Measurements from ENCODE around the gene GALK1. TPM values are rescaled to one million over a fixed set of nuclear protein-coding genes. Genes with fewer than 3 reads are reported as not detected.
"Not testable (repeated sequence)": the region's sequence is repeated elsewhere in the genome, so short reads cannot be mapped to it uniquely, and the experiment has no call there.

GALK1 gene
- total RNA-seq, 1 donor from 2014 or later = 29.1 TPM

DNA sequence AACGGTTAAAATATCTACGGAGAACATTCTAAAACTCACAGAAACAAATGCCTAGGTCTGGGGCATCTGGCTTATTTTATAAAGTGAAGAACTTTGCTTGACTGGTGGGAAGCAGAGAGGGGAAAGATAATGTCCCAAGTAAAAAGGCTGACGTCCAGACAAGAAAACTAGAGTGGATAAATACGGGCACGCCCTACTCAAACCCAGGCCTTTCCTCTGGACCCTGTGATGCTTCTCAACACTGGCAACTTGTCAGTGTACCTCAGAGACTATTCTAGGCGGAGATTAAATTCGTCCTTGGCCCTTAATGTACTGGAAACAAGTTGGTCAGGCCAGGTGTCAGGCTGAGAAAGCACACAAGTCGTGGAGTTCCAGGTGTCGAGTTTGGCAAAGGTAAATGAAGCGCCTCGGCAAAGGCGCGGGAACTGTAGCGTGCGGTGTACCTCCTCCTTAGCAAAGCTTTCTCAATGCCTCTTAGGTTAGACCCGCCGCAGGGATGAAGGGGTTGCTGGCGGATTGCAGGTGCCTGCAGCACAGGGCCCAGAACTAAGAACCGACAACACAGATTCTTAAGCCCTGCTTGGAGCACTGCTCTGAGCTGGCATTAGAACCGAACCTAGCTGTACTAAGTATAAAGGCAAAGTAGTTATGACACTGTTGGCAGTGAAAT, 18.9 kb upstream of the GALK1 start:
- ATAC-seq = peak; percentile 0

DNA sequence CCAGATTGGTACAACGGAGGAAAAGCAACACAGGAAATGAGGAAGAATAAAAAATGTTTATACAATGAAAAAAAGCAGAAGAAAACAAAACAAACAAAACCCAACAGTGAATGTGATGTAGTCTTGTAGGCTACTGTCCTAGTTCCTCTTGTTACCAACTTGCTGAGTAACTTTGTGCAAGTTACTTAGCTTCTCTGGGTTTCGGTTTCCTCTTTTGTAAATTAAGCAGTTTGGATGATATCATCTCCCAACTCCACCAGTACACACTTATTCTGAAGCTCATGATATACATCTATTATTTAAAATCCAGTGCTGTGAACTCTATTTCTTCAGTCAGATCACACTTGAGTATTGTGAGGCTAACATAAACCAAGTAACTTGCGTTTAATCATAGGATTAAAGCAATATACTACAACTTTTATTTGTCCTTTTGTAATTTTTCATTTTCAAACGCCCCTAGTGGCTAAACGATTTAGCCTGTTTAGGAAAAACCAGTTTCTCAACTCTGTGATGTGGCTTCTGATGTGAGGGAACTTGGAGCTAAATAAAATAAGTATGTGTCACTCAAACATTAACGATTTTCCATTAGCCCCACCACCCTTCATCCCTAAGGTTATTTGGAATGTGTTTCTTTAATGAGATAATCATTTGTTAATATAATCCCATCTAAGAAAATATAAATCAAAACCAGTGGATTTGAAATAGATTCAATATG, 18.2 kb upstream of the GALK1 start:
- ATAC-seq = no peak

DNA sequence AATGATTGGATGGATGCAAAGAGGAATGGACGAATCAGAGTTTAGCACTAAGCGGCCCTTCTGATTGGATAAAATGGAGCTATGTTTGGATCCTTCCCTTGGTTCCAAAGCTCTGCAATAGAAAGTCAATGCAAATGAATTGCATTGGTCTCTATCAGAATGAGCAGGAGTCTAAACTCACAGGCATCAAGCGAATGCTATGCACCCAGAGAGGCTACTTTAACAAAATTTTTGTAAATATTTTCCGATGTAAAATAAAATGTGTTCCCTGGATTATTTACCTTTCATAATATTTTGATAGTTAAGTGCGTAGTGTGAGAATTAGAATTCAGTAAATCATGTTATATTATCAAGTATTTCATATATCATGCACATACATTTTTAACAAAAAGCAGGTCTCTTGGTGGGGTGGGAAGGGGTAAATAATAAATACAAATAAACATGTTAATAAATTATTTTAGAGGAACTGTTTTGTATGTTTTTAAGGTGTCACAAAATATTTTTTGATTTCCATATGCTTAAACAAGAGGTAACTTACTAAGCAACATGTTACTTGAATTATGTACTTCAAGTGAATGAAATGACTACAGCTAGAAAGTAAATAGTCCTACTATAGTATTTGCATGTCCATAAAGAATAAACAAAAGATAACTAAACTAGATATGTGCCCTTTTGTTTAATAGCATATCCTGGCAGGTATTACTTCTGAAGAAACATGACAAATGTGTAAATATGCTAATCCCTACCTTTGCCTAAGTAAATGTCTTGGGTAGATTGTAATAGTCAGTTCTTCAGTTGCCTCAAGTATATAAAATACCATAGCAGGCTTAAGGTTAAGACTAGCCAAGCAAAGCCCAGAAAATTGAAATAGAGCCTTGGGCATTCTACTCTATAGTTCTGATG, 15.2 kb upstream of the GALK1 start:
- no peak for ATAC-seq

DNA sequence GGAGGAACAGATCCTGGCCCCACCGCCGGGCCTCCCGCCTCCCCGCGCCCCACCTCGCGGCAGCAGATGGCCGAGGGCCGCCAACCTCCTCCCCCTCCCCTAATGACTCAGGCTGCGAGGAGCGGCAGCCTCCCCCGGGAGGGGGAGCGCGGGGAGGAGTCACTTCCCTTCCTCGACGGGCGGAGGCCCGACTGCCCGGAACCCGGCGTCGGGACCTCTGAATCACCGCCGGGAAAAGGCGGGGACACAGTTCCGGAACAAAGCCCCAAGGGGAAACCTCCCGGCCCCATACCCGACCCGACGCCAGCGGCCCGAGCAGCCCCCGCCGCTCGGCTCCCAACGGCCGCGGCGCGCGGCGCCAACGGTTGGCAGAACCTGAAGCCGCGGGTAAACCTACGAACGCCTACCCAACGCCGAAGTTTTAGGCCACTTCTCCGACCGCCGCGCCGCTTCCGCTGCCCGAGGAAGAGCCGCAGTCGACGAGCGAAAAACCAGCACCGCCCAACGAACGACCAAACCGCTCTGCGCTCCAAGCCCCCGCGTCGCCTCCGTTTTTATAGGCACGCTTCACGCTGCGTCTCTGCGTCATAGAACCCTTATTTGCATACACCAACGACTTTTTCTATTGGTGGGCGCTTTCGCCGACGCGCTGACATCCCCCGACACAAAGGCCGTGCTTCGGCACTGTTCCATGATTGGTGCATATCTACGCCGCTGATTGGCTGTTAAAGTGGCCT, 14.4 kb upstream of the GALK1 start:
- ATAC-seq = peak; percentile 76

DNA sequence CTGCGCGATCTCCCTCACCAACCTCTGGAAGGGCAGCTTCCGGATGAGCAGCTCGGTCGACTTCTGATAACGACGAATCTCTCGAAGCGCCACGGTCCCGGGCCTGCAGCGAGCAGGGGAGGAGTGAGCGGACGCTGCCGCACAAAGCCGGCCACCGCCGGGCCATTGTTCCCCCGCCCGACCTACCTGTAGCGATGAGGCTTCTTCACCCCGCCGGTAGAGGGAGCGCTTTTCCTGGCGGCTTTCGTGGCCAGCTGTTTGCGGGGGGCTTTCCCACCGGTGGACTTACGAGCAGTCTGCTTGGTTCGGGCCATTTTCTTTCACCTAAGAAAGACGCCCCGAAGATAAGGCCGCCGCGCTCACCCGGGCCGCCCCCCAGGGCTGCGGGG, 13.9 kb upstream of the GALK1 start:
- peak; percentile 4 for ATAC-seq

DNA sequence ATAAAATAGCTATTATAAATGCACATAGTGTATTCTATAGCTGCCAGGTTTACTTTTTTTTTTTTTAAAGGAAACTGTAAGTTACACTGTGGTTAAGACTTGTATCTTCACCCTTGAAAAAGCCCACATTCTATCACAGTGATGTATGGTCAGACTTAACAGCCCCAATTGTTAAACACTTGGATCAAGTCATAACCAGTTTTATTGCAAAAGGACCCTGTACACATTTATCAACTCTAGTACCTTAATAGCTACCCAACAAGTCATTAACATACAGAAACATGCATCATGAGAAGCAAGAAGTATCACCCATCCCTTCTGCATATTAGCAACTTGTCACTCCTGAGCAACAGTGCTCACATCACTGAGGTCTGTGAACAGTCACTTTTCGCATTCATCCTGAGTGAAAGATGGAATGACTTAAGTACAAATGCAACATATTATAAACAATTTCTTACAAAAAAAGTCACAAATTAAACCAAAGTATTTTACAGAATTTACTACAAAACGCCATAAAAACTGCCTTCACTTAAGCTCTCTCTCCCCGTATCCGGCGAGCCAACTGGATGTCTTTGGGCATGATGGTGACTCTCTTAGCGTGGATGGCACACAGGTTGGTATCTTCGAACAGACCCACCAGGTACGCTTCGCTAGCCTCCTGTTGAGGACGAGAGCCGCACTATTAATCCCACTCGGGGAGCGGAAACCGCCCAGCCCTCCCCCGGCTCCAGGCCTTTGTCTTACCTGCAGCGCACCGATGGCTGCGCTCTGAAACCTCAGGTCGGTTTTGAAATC, 13.3 kb upstream of the GALK1 start:
- not testable (repeated sequence) for ATAC-seq

DNA sequence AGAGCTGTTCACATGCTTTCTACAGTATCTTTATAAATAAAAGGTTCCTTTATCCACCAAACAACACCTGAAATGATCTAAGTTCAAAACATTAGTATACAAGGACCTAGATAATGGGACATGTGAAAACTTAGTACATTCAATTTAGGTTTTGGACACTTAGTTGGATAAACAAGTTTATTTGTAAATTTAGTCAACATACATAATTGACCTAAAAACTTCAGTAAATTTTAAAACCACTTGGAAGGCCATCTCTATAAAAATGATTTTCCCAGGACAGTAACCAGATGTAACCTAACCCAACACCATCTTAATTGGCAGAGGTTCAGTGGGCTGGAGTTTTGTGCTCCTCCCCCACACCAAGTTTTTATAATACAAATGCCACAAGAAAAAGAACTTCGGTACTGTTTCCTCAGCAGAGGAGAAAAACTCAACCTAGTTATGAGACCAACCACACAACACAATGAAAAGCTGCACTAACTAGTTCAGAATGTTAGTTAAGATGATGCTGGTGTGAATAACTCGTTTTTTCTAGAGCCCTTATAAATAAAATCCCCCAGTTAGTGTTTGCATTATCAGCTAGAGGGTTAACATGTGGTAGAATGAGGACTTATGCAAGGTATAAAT, 12.4 kb upstream of the GALK1 start:
- no peak for ATAC-seq

DNA sequence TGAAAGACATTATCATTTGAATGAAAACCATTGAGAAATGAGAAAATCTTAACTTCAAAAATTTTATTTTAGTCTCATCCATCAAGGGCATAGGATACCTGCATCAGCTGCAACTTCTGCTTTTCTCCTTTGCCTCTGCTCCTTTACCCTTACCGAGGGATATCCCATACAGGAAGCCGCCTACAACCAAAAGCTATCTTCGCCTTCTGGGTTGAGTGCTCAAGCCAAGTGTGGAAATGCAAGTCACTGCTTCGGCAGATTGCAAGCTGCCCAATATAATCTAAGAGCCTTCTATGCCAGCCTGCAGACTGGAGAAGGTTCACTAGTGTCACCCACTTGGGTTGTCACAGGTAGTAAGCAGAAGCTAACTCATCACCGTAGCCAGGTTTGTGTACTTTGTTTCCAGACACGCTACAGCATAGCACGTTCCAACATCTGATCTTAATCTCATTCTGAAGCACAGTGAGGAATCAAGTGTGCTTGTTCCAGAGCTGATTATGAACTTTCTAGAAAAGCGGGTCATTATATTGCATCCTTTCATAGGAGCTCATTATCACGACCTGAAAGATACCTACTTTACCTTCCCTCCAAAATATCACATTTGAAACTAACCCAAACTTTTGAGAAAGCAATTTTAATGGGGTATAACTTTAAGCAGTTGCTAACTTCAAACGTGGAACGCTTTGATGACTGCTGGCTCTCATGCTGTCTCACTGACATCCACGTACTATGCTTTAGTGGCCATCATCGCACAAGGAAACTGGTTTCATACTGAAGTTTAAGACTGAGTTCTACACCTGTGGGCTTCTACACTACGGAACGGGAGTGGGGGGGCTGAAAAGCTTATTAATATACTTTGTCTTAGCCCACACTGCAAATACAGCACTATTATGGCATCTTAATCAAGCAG, 11.6 kb upstream of the GALK1 start:
- ATAC-seq = no peak

DNA sequence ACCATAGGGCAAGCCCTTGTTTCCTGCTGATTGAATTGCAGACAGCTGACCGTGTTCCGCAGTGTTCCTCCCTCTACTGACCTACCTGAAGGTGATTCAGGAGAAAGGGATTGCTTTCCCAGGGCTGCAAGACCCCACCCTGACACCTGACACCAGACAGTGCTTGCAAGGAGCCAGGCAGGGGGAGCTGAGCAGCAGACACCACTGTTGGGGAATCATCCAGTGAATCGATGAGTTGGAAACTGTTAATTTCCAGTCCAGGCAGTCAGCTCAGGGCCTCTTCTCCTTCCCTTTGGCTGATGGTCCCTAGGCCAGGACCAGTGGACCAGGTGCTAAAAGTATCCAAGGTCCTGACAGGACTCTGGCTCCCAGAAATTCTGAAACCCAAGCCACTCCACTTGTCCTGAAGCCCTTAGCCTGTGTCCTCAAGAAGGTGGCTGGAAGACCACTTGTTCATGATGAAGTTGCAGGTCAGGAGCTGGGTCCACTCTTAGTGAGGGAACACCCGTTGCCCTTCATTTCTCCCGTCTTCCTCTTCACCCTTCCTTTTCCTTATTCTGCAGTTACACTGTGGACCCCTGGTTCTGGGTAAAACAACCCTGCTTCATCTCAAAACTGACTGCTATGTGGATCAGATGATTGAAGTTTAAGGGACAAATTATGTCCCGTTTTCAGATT, 10.1 kb upstream of the GALK1 start:
- ATAC-seq = peak; percentile 1

DNA sequence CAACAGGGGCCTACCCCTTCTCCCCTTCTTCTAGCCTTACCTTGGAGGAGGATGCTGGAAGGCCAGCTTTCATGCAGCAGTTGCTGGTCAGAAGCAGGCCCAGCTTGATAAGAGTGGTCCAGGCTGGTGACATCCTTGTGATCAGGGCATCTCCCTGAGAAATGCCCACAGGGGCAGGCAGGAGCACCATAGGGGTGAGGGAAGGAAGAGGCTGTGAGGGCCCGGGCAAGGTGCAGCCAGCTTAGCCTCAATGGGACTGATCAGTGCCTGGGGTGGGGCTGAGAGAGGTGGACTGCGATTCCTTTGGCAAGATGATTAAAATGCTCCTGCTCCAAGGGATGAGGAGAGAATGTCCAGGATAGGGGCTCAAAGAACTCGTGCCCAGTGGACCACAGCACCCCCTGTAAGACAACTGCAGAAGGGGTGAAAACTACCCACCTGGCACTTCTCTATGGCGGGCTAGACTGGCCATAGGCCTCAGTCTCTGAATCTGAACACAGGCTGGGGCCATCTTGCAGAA, 9.5 kb upstream of the GALK1 start:
- ATAC-seq = peak; percentile 3

DNA sequence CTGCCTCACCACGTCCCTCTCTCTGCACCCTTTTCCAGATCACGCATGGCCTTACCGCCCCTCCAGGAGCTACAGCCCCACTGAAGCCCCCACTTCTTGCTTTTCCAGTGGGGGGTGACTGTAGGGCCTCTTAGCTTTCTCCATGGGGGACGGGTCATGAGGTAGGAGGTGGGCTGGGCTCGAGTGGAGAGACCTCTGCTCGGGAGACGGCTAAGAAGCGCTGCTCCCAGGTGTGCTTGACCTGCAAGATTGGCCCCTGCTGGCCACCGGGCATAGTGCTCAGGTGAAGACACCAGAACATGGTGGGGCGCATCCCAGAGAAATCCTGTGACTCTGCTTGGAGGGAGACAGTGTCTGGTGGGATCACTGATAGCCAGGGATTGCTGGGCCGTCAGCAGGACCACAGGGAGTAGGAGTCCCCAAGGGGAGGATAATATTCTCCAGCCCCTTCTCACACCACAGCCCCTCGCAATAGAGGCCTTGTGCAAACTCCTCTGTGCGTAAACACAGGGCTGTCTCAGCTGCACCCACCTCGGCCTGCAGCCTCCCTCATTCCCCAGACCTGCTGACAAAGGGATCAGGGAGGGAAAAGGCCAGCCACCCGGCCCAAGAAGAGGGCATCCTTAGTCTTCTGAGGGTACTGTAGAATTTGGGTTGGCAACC, 8.9 kb upstream of the GALK1 start:
- peak; percentile 12 for ATAC-seq

DNA sequence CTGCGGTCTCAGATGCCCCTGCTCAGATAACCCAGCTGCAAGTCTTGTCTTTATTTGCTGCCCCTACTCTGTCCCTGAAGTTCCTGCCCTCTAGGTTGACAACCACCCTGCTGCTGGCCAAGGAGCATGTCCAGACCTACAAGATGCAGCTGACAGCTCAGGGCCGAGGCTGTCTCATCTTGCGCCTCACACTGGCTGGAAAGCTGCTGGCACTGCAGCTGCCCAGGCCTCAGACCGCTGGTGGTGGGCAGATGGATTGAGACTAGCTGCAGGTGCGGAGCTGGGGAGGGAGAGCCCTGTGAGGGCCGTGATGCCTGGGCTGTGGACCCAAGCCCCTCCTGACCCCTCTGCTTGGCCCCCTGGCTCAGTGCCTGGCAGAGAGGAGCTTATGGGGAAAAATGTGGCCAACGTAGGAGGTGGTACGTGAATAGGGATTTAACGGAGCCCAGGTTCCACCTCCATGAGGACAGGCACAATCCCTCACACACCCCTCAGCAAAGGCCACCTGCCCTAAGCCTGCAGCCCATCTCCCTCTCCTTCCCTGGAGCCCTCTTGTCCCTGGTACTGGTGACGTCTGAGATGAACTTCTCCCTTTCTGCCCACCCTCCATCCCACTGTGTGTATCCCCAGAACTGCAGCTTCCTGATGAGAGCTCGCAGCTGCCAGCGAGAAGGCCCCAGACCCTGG, 8.3 kb upstream of the GALK1 start:
- peak; percentile 4 for ATAC-seq

DNA sequence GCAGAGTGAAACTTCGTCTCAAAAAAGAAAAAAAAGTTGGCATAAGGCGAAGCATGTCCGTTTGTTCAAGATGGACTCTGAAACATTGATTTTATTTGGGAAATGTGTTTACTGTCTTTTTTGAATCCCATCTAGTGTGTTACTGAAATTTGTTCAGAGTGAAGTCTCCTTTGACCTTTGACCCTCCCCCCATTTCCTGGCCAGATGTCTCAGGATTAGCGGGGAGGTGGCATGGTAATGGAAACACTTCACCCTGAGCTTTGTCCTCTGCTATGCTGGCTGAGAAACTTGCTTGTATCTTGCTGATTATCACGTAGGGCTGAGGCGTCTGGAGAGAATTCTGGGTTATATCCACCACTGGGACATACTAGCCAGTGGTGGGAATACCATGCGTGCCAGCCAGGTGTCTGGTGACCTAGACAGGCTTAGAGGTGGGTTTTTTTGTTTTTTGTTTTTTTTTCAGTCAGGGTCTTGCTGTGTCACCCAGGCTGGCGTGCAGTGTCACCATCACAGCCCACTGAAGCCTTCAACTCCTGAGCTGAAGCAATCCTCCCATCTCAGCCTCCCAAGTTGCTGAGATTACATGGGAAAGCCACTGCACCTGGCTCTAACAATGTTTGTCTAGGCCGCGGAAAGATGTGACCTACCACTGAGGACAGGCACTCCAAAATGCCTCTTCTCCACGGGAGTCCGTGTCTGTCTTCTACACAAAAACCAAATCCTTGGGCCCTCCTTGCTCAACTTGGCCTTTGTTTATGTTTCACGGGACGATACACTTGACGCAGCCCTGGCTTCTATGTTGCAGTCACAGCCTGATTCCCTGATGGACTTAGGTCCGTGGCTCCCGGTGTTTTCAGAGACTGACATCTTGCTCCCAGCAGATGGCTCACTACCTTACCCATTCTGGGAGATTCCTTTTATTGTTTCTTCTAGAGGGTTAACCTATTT, 6.6 kb upstream of the GALK1 start:
- ATAC-seq = no peak

DNA sequence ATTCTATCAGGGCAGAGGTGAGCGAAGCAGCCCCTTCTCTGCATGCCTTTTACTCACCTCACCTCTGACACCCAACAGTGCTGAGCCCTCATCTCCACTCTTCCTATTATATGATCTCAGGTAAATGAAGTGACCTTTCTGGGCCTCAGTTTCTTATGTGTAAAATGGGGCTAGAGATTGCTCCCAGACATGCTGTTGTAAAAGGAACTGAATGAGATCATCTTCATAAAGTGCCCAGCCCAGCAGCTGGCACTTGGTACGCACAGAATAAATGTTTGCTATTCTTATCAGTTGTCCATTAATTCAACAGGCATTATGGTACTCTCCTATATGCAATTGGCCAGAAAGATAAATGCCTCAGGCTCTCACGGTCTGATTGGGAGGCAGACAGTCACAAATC, 4.5 kb upstream of the GALK1 start:
- ATAC-seq = no peak

DNA sequence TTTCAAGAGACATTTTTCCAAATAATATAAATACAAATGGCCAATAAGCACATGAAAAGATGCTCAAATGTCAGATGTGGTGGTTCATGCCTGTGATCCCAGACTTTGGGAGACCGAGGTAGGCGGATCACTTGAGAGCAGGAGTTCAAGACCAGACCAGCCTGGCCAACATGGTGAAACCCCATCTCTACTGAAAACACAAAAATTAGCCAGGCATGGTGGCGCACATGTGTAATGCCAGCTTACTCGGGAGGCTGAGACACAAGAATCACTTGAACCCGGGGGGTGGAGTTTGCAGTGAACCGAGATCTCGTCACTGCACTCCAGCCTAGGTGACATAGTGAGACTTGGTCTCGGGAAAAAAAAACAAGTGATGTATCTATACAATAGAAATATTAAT, 2.9 kb upstream of the GALK1 start:
- ATAC-seq = no peak

DNA sequence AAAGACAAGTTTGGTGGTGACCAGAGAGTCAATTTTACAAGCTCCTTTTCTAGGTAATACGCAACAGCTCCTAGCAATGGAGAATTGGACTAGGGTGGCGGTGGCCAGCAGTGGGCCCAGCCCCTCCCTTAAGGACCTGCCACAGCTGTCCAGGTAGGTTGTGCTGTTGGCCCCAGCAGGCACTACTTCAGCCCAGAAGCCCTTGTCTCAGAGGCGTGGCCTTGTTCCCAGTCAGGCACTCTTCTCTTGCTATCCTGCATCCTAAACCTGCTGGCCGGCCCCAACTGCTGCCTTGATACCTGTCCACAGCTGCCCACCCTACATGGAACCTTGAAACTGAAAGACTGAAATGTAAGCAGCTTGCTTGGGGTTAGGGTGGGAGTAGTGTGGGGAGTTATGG, 989 bp upstream of the GALK1 start:
- ATAC-seq = no peak

DNA sequence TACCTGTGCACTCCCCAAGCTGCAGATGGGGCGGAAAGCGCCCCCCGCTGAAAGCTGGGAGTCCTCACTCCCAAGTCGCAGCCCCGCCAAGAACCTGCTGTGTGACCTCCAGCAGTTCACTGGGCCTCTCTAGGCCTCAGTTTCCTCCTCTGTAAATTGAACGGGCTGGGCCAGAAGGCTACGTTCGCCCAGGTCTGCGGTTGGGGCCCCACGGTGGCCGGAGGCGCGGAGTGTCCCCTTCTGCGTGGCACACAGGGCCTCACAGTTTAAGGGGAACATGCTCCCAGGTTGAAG, 628 bp downstream of the GALK1 start:
- ATAC-seq = no peak

All from esophagus mucosa (tissue), 1 donor.